ENCODE measurements around the gene APOA4. TPM values are rescaled to one million over a fixed set of nuclear protein-coding genes. Genes with fewer than 3 reads are reported as not detected.
A peak's percentile ranks its signal among the peaks of the same experiment; 100 is the strongest.

Gene APOA4
- total and polyA plus RNA-seq, 2 of the 13 experiments (the other 11 are each of a cell fraction or from before 2014, with no cell fraction given): 3.8 to 7.2 TPM

DNA sequence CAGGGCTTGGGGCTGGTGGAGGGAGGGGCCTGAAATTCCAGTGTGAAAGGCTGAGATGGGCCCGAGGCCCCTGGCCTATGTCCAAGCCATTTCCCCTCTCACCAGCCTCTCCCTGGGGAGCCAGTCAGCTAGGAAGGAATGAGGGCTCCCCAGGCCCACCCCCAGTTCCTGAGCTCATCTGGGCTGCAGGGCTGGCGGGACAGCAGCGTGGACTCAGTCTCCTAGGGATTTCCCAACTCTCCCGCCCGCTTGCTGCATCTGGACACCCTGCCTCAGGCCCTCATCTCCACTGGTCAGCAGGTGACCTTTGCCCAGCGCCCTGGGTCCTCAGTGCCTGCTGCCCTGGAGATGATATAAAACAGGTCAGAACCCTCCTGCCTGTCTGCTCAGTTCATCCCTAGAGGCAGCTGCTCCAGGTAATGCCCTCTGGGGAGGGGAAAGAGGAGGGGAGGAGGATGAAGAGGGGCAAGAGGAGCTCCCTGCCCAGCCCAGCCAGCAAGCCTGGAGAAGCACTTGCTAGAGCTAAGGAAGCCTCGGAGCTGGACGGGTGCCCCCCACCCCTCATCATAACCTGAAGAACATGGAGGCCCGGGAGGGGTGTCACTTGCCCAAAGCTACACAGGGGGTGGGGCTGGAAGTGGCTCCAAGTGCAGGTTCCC is 6.5 kb upstream of the APOA4 start, which contains the start of gene APOC3 (continued):
- no peak for TF ChIP-seq ONECUT2 (CRISPR knock-in tag; IDR thresholded peaks at IDR 0.05)
- TF ChIP-seq KDM2A (CRISPR knock-in tag; IDR thresholded peaks at IDR 0.05; ENCODE audit: borderline replicate concordance, low read depth): peak; percentile 32; the same call in 1 of the 2 replicates
- no peak for TF ChIP-seq ZFP90 (CRISPR knock-in tag; IDR thresholded peaks at IDR 0.05; ENCODE audit: borderline replicate concordance)
- TF ChIP-seq TBX3 (IDR thresholded peaks at IDR 0.05; ENCODE audit: borderline replicate concordance): no peak
- TF ChIP-seq SAFB2 (CRISPR knock-in tag; IDR thresholded peaks at IDR 0.05; ENCODE audit: borderline replicate concordance, low read depth): no peak; the same call in 1 of the 2 replicates
- TF ChIP-seq, protein P1, sequence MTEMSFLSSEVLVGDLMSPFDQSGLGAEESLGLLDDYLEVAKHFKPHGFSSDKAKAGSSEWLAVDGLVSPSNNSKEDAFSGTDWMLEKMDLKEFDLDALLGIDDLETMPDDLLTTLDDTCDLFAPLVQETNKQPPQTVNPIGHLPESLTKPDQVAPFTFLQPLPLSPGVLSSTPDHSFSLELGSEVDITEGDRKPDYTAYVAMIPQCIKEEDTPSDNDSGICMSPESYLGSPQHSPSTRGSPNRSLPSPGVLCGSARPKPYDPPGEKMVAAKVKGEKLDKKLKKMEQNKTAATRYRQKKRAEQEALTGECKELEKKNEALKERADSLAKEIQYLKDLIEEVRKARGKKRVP (CRISPR knock-in tag; IDR thresholded peaks at IDR 0.05): peak in 1 of 2 experiments; percentile 95; a peak in 2 of 4 replicates
- no peak for TF ChIP-seq ZNF672 (CRISPR knock-in tag; IDR thresholded peaks at IDR 0.05)
- no peak for TF ChIP-seq ZNF33A (CRISPR knock-in tag; IDR thresholded peaks at IDR 0.05; ENCODE audit: borderline replicate concordance)
- TF ChIP-seq CBFB (CRISPR knock-in tag; IDR thresholded peaks at IDR 0.05): no peak
- TF ChIP-seq MYNN (CRISPR knock-in tag; IDR thresholded peaks at IDR 0.05; ENCODE audit: low read depth): no peak
- no peak for TF ChIP-seq FLYWCH1 (CRISPR knock-in tag; IDR thresholded peaks at IDR 0.05)
- 0 out of 2 replicates have a peak, but pooled peaks have one; percentile 1 for TF ChIP-seq ZNF275 (CRISPR knock-in tag; IDR thresholded peaks at IDR 0.05; ENCODE audit: borderline replicate concordance)
- TF ChIP-seq ZNF780A (CRISPR knock-in tag; IDR thresholded peaks at IDR 0.05): no peak
- no peak for TF ChIP-seq AHR (CRISPR knock-in tag; IDR thresholded peaks at IDR 0.05)
- TF ChIP-seq SRSF4 (IDR thresholded peaks at IDR 0.05; ENCODE audit: low read depth, low read length, poor library complexity, severe bottlenecking): no peak
- peak; percentile 98 for TF ChIP-seq CEBPB (IDR thresholded peaks at IDR 0.05; ENCODE audit: borderline replicate concordance, low read depth, low read length)
- no peak; the same call in 1 of the 2 replicates for TF ChIP-seq IRX3 (CRISPR knock-in tag; IDR thresholded peaks at IDR 0.05; ENCODE audit: borderline replicate concordance, low read depth)
- TF ChIP-seq ZNF607 (CRISPR knock-in tag; IDR thresholded peaks at IDR 0.05; ENCODE audit: borderline replicate concordance): no peak
- TF ChIP-seq PRDM10 (CRISPR knock-in tag; IDR thresholded peaks at IDR 0.05; ENCODE audit: low read depth): no peak
- TF ChIP-seq ZZZ3 (CRISPR knock-in tag; IDR thresholded peaks at IDR 0.05; ENCODE audit: borderline replicate concordance): no peak
- TF ChIP-seq, protein P2, sequence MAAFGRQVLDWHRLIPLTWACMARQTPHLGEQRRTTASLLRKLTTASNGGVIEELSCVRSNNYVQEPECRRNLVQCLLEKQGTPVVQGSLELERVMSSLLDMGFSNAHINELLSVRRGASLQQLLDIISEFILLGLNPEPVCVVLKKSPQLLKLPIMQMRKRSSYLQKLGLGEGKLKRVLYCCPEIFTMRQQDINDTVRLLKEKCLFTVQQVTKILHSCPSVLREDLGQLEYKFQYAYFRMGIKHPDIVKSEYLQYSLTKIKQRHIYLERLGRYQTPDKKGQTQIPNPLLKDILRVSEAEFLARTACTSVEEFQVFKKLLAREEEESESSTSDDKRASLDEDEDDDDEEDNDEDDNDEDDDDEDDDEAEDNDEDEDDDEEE (CRISPR knock-in tag; IDR thresholded peaks at IDR 0.05): 0 out of 2 replicates have a peak, but pooled peaks have one; percentile 17
- TF ChIP-seq KLF15 (CRISPR knock-in tag; IDR thresholded peaks at IDR 0.05; ENCODE audit: borderline replicate concordance): no peak

Measured in HepG2 (cell line).